BLaER1 treated with 17β-estradiol and CSF1 and Interleukin-3, amounts not matched to agents 10 nM and 100 nM (cell line): ENCODE data around the gene CEP131.
A peak's percentile ranks its signal among the peaks of the same experiment; 100 is the strongest.

Experiments used
- H3K27ac ChIP-seq, 11 experiments: shearing (Covaris generic); formaldehyde crosslinking; 2 replicates each; pipeline ENCODE4 v1.8.1; 2022
- H3K27me3 ChIP-seq, 11 experiments: shearing (Covaris generic); formaldehyde crosslinking; 2 replicates each; pipeline ENCODE4 v1.8.1; 2022
- H3K36me3 ChIP-seq, 11 experiments: shearing (Covaris generic); formaldehyde crosslinking; 2 replicates each; pipeline ENCODE4 v1.8.1; 2022
- H3K4me1 ChIP-seq, 10 experiments: shearing (Covaris generic); formaldehyde crosslinking; 2 replicates each; pipeline ENCODE4 v1.8.1; 2022
- H3K4me2 ChIP-seq, 11 experiments: shearing (Covaris generic); formaldehyde crosslinking; 2 replicates each; pipeline ENCODE4 v1.8.1; 2022
- H3K4me3 ChIP-seq, 10 experiments: shearing (Covaris generic); formaldehyde crosslinking; 2 replicates each; pipeline ENCODE4 v1.8.1; 2022
- H3K9ac ChIP-seq, 11 experiments: shearing (Covaris generic); formaldehyde crosslinking; 2 replicates each; pipeline ENCODE4 v1.8.1; 2022
- H3K9me3 ChIP-seq, 11 experiments: shearing (Covaris generic); formaldehyde crosslinking; replicated peaks in 1 of 11; 2 replicates each; pipeline ENCODE4 v1.8.1; 2022
- H4K20me1 ChIP-seq, 11 experiments: shearing (Covaris generic); formaldehyde crosslinking; 2 replicates each; pipeline ENCODE4 v1.8.1; 2022
- Cebpa-rat ChIP-seq, 11 experiments: shearing (Covaris generic); IDR thresholded peaks; 2 replicates each; pipeline ENCODE4 v1.8.1; 2022

CEP131 gene

GRCh38 chr17:81210466-81210865, 12.3 kb downstream of the CEP131 start:
- peak overlapping the region; percentile 66 to 87 (median 77) for H3K4me2 ChIP-seq

GRCh38 chr17:81209141-81209540, 13.6 kb downstream of the CEP131 start:
- no peaks in the 10 kb centered on the region for H3K27me3 ChIP-seq
- no peaks in the 10 kb centered on the region for H3K9me3 ChIP-seq
- H3K4me3 ChIP-seq = no peak overlapping the region
- peaks cover 0 to 75% (median 35%) of the 10 kb centered on the region in 11 experiments; a peak in 17 of 22 replicates for H4K20me1 ChIP-seq
- TF ChIP-seq Cebpa-rat (IDR thresholded peaks at IDR 0.05) = no peak
- no peak overlapping the region for H3K9ac ChIP-seq
- H3K4me1 ChIP-seq = peaks cover 23 to 68% (median 42%) of the 10 kb centered on the region in 10 experiments
- H3K4me2 ChIP-seq = no peak overlapping the region
- peaks cover 0 to 29% (median 10%) of the 10 kb centered on the region in 11 experiments; a peak in 14 of 22 replicates for H3K36me3 ChIP-seq
- H3K27ac ChIP-seq = no peak overlapping the region

More at GRCh38 chr17:81210466-81210865, 12.3 kb downstream of the CEP131 start:
- Histone ChIP-seq H3K9ac (peak overlapping the region in 10 of 11 experiments; percentile 11 to 64 (median 38); a peak in 9 of 22 replicates), H3K27me3 (no peaks in the 10 kb centered on the region), H3K4me3 (no peak overlapping the region), H3K36me3 (peaks cover 0 to 30% (median 8%) of the 10 kb centered on the region in 11 experiments; a peak in 13 of 22 replicates), H3K9me3 (no peaks in the 10 kb centered on the region), H4K20me1 (peaks cover 0 to 67% (median 33%) of the 10 kb centered on the region in 11 experiments; a peak in 17 of 22 replicates), H3K27ac (no peak overlapping the region; a peak in 1 of 22 replicates), H3K4me1 (peaks cover 23 to 60% (median 41%) of the 10 kb centered on the region in 10 experiments)
- no peak for TF ChIP-seq Cebpa-rat (IDR thresholded peaks at IDR 0.05)

- no peaks in the 10 kb centered on the region for H3K27me3 ChIP-seq
- no peak overlapping the region for H3K27ac ChIP-seq
- no peak overlapping the region; a peak in 1 of 22 replicates for H3K4me2 ChIP-seq
- no peak overlapping the region for H3K9ac ChIP-seq
- H3K4me1 ChIP-seq = peaks cover 23 to 70% (median 42%) of the 10 kb centered on the region in 10 experiments
- H3K4me3 ChIP-seq = no peak overlapping the region
- peaks cover 0 to 75% (median 39%) of the 10 kb centered on the region in 11 experiments; a peak in 17 of 22 replicates for H4K20me1 ChIP-seq
- peaks cover 0 to 32% (median 10%) of the 10 kb centered on the region in 11 experiments; a peak in 15 of 22 replicates for H3K36me3 ChIP-seq
- H3K9me3 ChIP-seq = no peaks in the 10 kb centered on the region
- TF ChIP-seq Cebpa-rat (IDR thresholded peaks at IDR 0.05) = no peak
Measured at GRCh38 chr17:81208651-81209050, 14.1 kb downstream of the CEP131 start.

- no peak for TF ChIP-seq Cebpa-rat (IDR thresholded peaks at IDR 0.05)
- Histone ChIP-seq H3K4me3 (no peak overlapping the region), H3K27me3 (no peaks in the 10 kb centered on the region), H3K27ac (peak overlapping the region in 2 of 11 experiments; percentile 6 to 36; a peak in 2 of 22 replicates), H3K4me1 (peaks cover 23 to 71% (median 42%) of the 10 kb centered on the region in 10 experiments), H3K36me3 (peaks cover 0 to 36% (median 10%) of the 10 kb centered on the region in 11 experiments; a peak in 16 of 22 replicates), H3K9me3 (no peaks in the 10 kb centered on the region), H3K4me2 (peak overlapping the region; percentile 47 to 71 (median 59)), H4K20me1 (peaks cover 0 to 76% (median 39%) of the 10 kb centered on the region in 11 experiments; a peak in 17 of 22 replicates), H3K9ac (no peak overlapping the region; a peak in 1 of 22 replicates)
Measured at GRCh38 chr17:81207610-81208581, 14.9 kb downstream of the CEP131 start.

GRCh38 chr17:81206657-81207056, 16.1 kb downstream of the CEP131 start:
- H3K9ac ChIP-seq = 0 out of 22 replicates have a peak overlapping the region, but pooled peaks of 1 of the 11 experiments have one; percentile 4
- H4K20me1 ChIP-seq = peaks cover 0 to 72% (median 39%) of the 10 kb centered on the region in 11 experiments; a peak in 17 of 22 replicates
- peaks cover 0 to 45% (median 17%) of the 10 kb centered on the region in 11 experiments; a peak in 16 of 22 replicates for H3K36me3 ChIP-seq
- peaks cover 23 to 75% (median 48%) of the 10 kb centered on the region in 10 experiments for H3K4me1 ChIP-seq
- TF ChIP-seq Cebpa-rat (IDR thresholded peaks at IDR 0.05) = no peak
- H3K9me3 ChIP-seq = no peaks in the 10 kb centered on the region
- peak overlapping the region in 10 of 11 experiments; percentile 47 to 71 (median 61); a peak in 18 of 22 replicates for H3K4me2 ChIP-seq
- no peak overlapping the region for H3K27ac ChIP-seq
- H3K4me3 ChIP-seq = no peak overlapping the region
- no peaks in the 10 kb centered on the region for H3K27me3 ChIP-seq

DNA sequence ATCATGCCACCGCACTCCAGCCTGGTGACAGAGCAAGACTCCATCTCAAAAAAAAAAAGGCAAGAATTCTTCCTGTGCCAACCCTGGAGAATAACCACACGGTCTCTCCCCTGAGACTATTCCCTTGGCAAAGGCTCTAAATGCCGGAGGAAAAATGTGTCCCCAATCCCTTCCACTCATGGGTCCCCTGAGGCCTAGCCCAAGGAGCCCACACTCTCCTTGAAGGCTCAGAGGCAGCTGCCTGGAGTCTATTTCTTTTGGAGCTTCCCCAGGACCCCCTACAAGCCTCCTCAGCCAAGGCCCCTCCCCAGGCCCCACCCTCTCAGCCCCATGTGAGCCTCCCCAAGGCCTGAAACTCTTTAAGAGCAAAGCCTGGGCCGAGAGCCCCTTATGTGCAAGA, 16.6 kb downstream of the CEP131 start:
- Histone ChIP-seq H3K27me3 (no peaks in the 10 kb centered on the region), H3K4me2 (peak overlapping the region in 8 of 11 experiments; percentile 56 to 71 (median 62); a peak in 15 of 22 replicates)
- TF ChIP-seq Cebpa-rat (IDR thresholded peaks at IDR 0.05) = no peak

GRCh38 chr17:81204578-81204977, 18.2 kb downstream of the CEP131 start:
- Histone ChIP-seq H3K4me3 (no peak overlapping the region), H4K20me1 (peaks cover 0 to 66% (median 29%) of the 10 kb centered on the region in 11 experiments; a peak in 17 of 22 replicates), H3K27me3 (no peaks in the 10 kb centered on the region), H3K9me3 (no peaks in the 10 kb centered on the region), H3K9ac (no peak overlapping the region), H3K27ac (no peak overlapping the region), H3K4me2 (peak overlapping the region in 5 of 11 experiments; percentile 3 to 23 (median 11); a peak in 4 of 22 replicates), H3K36me3 (peaks cover 0 to 51% (median 25%) of the 10 kb centered on the region in 11 experiments; a peak in 20 of 22 replicates), H3K4me1 (peaks cover 23 to 76% (median 48%) of the 10 kb centered on the region in 10 experiments)
- no peak for TF ChIP-seq Cebpa-rat (IDR thresholded peaks at IDR 0.05)

More for the DNA sequence above, 16.6 kb downstream of the CEP131 start:
- Histone ChIP-seq H3K27ac (no peak overlapping the region), H3K36me3 (peaks cover 0 to 45% (median 17%) of the 10 kb centered on the region in 11 experiments; a peak in 16 of 22 replicates), H3K9me3 (no peaks in the 10 kb centered on the region), H3K4me1 (peaks cover 23 to 75% (median 48%) of the 10 kb centered on the region in 10 experiments), H3K9ac (no peak overlapping the region), H3K4me3 (no peak overlapping the region), H4K20me1 (peaks cover 0 to 68% (median 35%) of the 10 kb centered on the region in 11 experiments; a peak in 17 of 22 replicates)

- Histone ChIP-seq H3K36me3 (peaks cover 0 to 54% (median 31%) of the 10 kb centered on the region in 11 experiments; a peak in 17 of 22 replicates), H3K9me3 (no peaks in the 10 kb centered on the region), H3K4me1 (peaks cover 23 to 76% (median 51%) of the 10 kb centered on the region in 10 experiments), H3K4me3 (no peak overlapping the region), H3K27me3 (no peaks in the 10 kb centered on the region), H3K9ac (no peak overlapping the region), H3K27ac (no peak overlapping the region), H3K4me2 (no peak overlapping the region; a peak in 1 of 22 replicates), H4K20me1 (peaks cover 0 to 58% (median 27%) of the 10 kb centered on the region in 11 experiments; a peak in 17 of 22 replicates)
- no peak for TF ChIP-seq Cebpa-rat (IDR thresholded peaks at IDR 0.05)
Measured at GRCh38 chr17:81203136-81203535, 19.6 kb downstream of the CEP131 start.
